GM18508 (cell line): ENCODE measurements around the gene ATXN7.

Experiments
- ATAC-seq: cut with Tn5 transposase; IDR thresholded peaks from one replicate; pipeline ENCODE4 v1.9.1; 2021; ENCODE audit warnings: moderate number of reproducible peaks; ENCODE audit not compliant: insufficient read depth, unreplicated experiment

The ATXN7 gene

GRCh38 chr3:63976872-63977200 is 113.2 kb downstream of the ATXN7 start:
- no peak for ATAC-seq

- no peak for ATAC-seq
Measured at GRCh38 chr3:63977893-63978292, 114.2 kb downstream of the ATXN7 start.

GRCh38 chr3:63979093-63979885 is 115.6 kb downstream of the ATXN7 start:
- ATAC-seq = no peak

GRCh38 chr3:63980019-63980418 is 116.4 kb downstream of the ATXN7 start:
- no peak for ATAC-seq

GRCh38 chr3:63980830-63981498 is 117.3 kb downstream of the ATXN7 start:
- ATAC-seq = no peak

- ATAC-seq = no peak
Measured at GRCh38 chr3:63981980-63982379, 118.3 kb downstream of the ATXN7 start.

- no peak for ATAC-seq
Measured at GRCh38 chr3:63984391-63984790, 120.7 kb downstream of the ATXN7 start.

- ATAC-seq = no peak
Measured at GRCh38 chr3:63986146-63986545, 122.5 kb downstream of the ATXN7 start.

GRCh38 chr3:63986831-63987230 is 123.2 kb downstream of the ATXN7 start:
- no peak for ATAC-seq

- ATAC-seq = no peak
Measured at GRCh38 chr3:63988943-63989342, 125.3 kb downstream of the ATXN7 start.

GRCh38 chr3:63990204-63990603 is 126.5 kb downstream of the ATXN7 start:
- no peak for ATAC-seq

GRCh38 chr3:63990733-63991132 is 127.1 kb downstream of the ATXN7 start:
- ATAC-seq = no peak

GRCh38 chr3:63991666-63992065 is 128.0 kb downstream of the ATXN7 start:
- no peak for ATAC-seq

- no peak for ATAC-seq
Measured at GRCh38 chr3:63992516-63993209, 129.0 kb downstream of the ATXN7 start.

- peak; percentile 83 for ATAC-seq
Measured at GRCh38 chr3:63993653-63994079, 130.0 kb downstream of the ATXN7 start.

GRCh38 chr3:63995086-63995485 is 131.4 kb downstream of the ATXN7 start:
- no peak for ATAC-seq

GRCh38 chr3:63998852-63999754 is 135.4 kb downstream of the ATXN7 start:
- no peak for ATAC-seq

GRCh38 chr3:64000453-64001055 is 136.9 kb downstream of the ATXN7 start:
- ATAC-seq = no peak

- ATAC-seq = no peak
Measured at GRCh38 chr3:64002233-64002632, 138.6 kb downstream of the ATXN7 start.

GRCh38 chr3:64003589-64003988 is 139.9 kb downstream of the ATXN7 start:
- ATAC-seq = no peak
